Sigmoid colon (tissue), 7 donors: ENCODE measurements around the gene RFC2. TPM values are rescaled to one million over a fixed set of nuclear protein-coding genes. Genes with fewer than 3 reads are reported as not detected.

Experiments used
- DNase-seq: peaks from one replicate; pipeline ENCODE4 v3.0.0-alpha.2; 2019
- H3K27ac ChIP-seq, 4 donors: fragments of 200-600 bp; sonication (generic); one replicate each; pipeline ENCODE4 v1.5.1; 2016 to 2019; ENCODE audit warnings: mild to moderate bottlenecking in 1 of 4
- H3K27me3 ChIP-seq, 3 donors: fragments of 200-600 bp; sonication (generic); one replicate each; pipeline ENCODE4 v1.5.1; 2019; ENCODE audit warnings: mild to moderate bottlenecking in 1 of 3
- H3K36me3 ChIP-seq, 4 donors: fragments of 200-600 bp; sonication (generic); one replicate each; pipeline ENCODE4 v1.5.1; 2016 to 2019
- H3K4me1 ChIP-seq, 4 donors: fragments of 200-600 bp; sonication (generic); one replicate each; pipeline ENCODE4 v1.5.1; 2017 to 2019
- H3K4me3 ChIP-seq, 4 donors: fragments of 200-600 bp; sonication (generic); one replicate each; pipeline ENCODE4 v1.5.1; 2017 to 2019; ENCODE audit warnings: mild to moderate bottlenecking in 2 of 4, moderate library complexity in 1 of 4
- H3K9me3 ChIP-seq, 4 donors: fragments of 200-600 bp in 3 of 4; sonication (generic) in 3 of 4; one replicate each; pipeline versions ENCODE4 v1.5.1 to v1.6.1; 2013 to 2019
- CTCF ChIP-seq, 4 experiments: fragments of 450-650 bp in 3 of 4; fragments of 200-600 bp in 1 of 4; IDR thresholded peaks; one replicate each; pipeline ENCODE4 v1.5.1; 2016 to 2019; ENCODE audit warnings: antibody characterized with exemption in 4 of 4, mild to moderate bottlenecking in 3 of 4, moderate library complexity in 2 of 4
- EP300 ChIP-seq, 4 donors: sonication (generic); formaldehyde crosslinking; IDR thresholded peaks; one replicate each; pipeline ENCODE4 v1.6.1; 2017; ENCODE audit warnings: antibody characterized with exemption in 4 of 4
- POLR2A ChIP-seq, 2 donors: fragments of 450-650 bp; IDR thresholded peaks; one replicate each; pipeline ENCODE4 v1.6.1; 2016; ENCODE audit warnings: antibody characterized with exemption in 2 of 2, mild to moderate bottlenecking in 2 of 2, moderate library complexity in 2 of 2
- POLR2AphosphoS5 ChIP-seq, 4 donors: sonication (generic); formaldehyde crosslinking; IDR thresholded peaks; one replicate each; pipeline ENCODE4 v1.6.1; 2017; ENCODE audit warnings: antibody characterized with exemption in 4 of 4
- WGBS, 2 donors: extraction: QIAGEN DNeasy Blood & Tissue Kit; methylation state at CpG; one replicate each; pipeline ENCODE4 v1.1.7; 2013; 5-methylcytosine and 5-hydroxymethylcytosine counted together
- intact Hi-C: fragments of 100-400 bp; cut with DNase I; formaldehyde crosslinking; loops from one replicate; pipeline ENCODE4 v1.15.1; 2023
- polyA plus RNA-seq, 3 donors: library from polyadenylated mRNA; stranded (reverse); fragments of 200-250 nt; gene quantifications; one replicate each; pipeline ENCODE4 v1.2.3, GENCODE V29; 2013
- total RNA-seq, 4 donors: library from RNA; depleted of rRNA; stranded (reverse); fragments of >200 nt; gene quantifications; one replicate each; pipeline ENCODE4 v1.1.0, GENCODE V29; 2016
- donor health status: healthy with polysubstance abuse.
- donor health status: Bipolar disorder and iron deficiency.
- donor health status: healthy.

Gene RFC2
- 10 to 100 TPM in 3 of 4 donors, 1 to 10 TPM in 1; 3.3 to 17.8 (median 14.8) TPM for total RNA-seq
- 10 to 100 TPM; 18.0 to 30.0 (median 22.2) TPM for polyA plus RNA-seq

- H3K27me3 ChIP-seq: no peaks in the 10 kb centered on the region
- intact Hi-C loops: loop anchor here (5.0 kb wide), 2 partner anchors 77 to 118 kb away; no protein-coding TSS in a partner anchor
- 0% methylated on average over 75 of the region's 75 CpGs for WGBS, 2 donors
- peaks cover 4 to 23% (median 7%) of the 10 kb centered on the region in 4 donors for H3K36me3 ChIP-seq
- peak; percentile 98 for DNase-seq
- peaks cover 0 to 21% (median 16%) of the 10 kb centered on the region in 4 donors for H3K4me1 ChIP-seq
- H3K27ac ChIP-seq: peak within 1 kb of the TSS; percentile 89 to 96 (median 90)
- no peaks in the 10 kb centered on the region for H3K9me3 ChIP-seq
- H3K4me3 ChIP-seq: peak within 1 kb of the TSS; percentile 59 to 90 (median 72)
- peak; percentile 85 to 96 (median 94) for TF ChIP-seq POLR2AphosphoS5 (IDR thresholded peaks at IDR 0.05)
- peak; percentile 21 to 47 (median 43) for TF ChIP-seq CTCF (IDR thresholded peaks at IDR 0.05)
- TF ChIP-seq EP300 (IDR thresholded peaks at IDR 0.05): peak in 2 of 4 donors; percentile 44 to 70
- peak; percentile 59 to 70 for TF ChIP-seq POLR2A (IDR thresholded peaks at IDR 0.05)
These were observed at the start of gene RFC2 for GRCh38 chr7:74254129-74254857. RFC2 (minus strand) TSS chr7:74254399; CDS start chr7:74254383, 16 bp downstream.

GRCh38 chr7:74302745-74303221, 48.6 kb upstream of the RFC2 start:
- DNase-seq: no peak
- TF ChIP-seq CTCF (IDR thresholded peaks at IDR 0.05): no peak
- no peak for TF ChIP-seq POLR2A (IDR thresholded peaks at IDR 0.05)
- TF ChIP-seq POLR2AphosphoS5 (IDR thresholded peaks at IDR 0.05): no peak
- no peak for TF ChIP-seq EP300 (IDR thresholded peaks at IDR 0.05)
- Histone ChIP-seq H3K4me1 (peaks cover 0 to 30% (median 22%) of the 10 kb centered on the region in 4 donors), H3K4me3 (no peak overlapping the region), H3K27ac (peak overlapping the region in 2 of 4 donors; percentile 31 to 45), H3K27me3 (no peaks in the 10 kb centered on the region), H3K36me3 (no peaks in the 10 kb centered on the region), H3K9me3 (no peaks in the 10 kb centered on the region)
- 48 to 71% methylated on average over 10 of the region's 10 CpGs for WGBS, 2 donors
- intact Hi-C loops: no loop called here

- Histone ChIP-seq H3K4me1 (peaks cover 0 to 13% (median 6%) of the 10 kb centered on the region in 4 donors), H3K27ac (no peak overlapping the region), H3K27me3 (no peaks in the 10 kb centered on the region), H3K9me3 (no peaks in the 10 kb centered on the region), H3K4me3 (no peak overlapping the region), H3K36me3 (no peaks in the 10 kb centered on the region)
- DNase-seq: no peak
- 90 to 92% methylated on average over 4 of the region's 4 CpGs for WGBS, 2 donors
- intact Hi-C loops: no loop called here
- TF ChIP-seq EP300 (IDR thresholded peaks at IDR 0.05): no peak
- no peak for TF ChIP-seq POLR2AphosphoS5 (IDR thresholded peaks at IDR 0.05)
- no peak for TF ChIP-seq CTCF (IDR thresholded peaks at IDR 0.05)
- TF ChIP-seq POLR2A (IDR thresholded peaks at IDR 0.05): no peak
These were observed 46.7 kb upstream of the RFC2 start for GRCh38 chr7:74300926-74301325.

GRCh38 chr7:74299401-74299800, 45.2 kb upstream of the RFC2 start:
- 93 to 94% methylated on average over 8 of the region's 8 CpGs for WGBS, 2 donors
- Histone ChIP-seq H3K9me3 (no peaks in the 10 kb centered on the region), H3K27ac (no peak overlapping the region), H3K36me3 (no peaks in the 10 kb centered on the region), H3K27me3 (no peaks in the 10 kb centered on the region), H3K4me1 (peaks cover 0 to 22% (median 9%) of the 10 kb centered on the region in 4 donors), H3K4me3 (no peak overlapping the region)
- intact Hi-C loops: no loop called here
- DNase-seq: no peak
- no peak for TF ChIP-seq POLR2AphosphoS5 (IDR thresholded peaks at IDR 0.05)
- no peak for TF ChIP-seq CTCF (IDR thresholded peaks at IDR 0.05)
- no peak for TF ChIP-seq POLR2A (IDR thresholded peaks at IDR 0.05)
- TF ChIP-seq EP300 (IDR thresholded peaks at IDR 0.05): no peak
